H54 (cell line): ENCODE measurements around the gene ADCK1.
"Not testable (repeated sequence)": the region's sequence is repeated elsewhere in the genome, so short reads cannot be mapped to it uniquely, and the experiment has no call there.

Source experiments
- DNase-seq: peaks from one replicate; pipeline ENCODE4 v3.0.0; 2011; ENCODE audit warnings: low spot score, mixed read lengths; ENCODE audit not compliant: insufficient read length
- FAIRE-seq: peaks from 3 replicates; lab custom pipeline; 2011; peaks lifted over from hg19 to GRCh38; lab: Jason Lieb, UNC
- POLR2A ChIP-seq: IDR thresholded peaks from 2 replicates; pipeline ENCODE4 v1.6.1; 2011; ENCODE audit warnings: low read depth, mild to moderate bottlenecking, low read length

Gene ADCK1

DNA sequence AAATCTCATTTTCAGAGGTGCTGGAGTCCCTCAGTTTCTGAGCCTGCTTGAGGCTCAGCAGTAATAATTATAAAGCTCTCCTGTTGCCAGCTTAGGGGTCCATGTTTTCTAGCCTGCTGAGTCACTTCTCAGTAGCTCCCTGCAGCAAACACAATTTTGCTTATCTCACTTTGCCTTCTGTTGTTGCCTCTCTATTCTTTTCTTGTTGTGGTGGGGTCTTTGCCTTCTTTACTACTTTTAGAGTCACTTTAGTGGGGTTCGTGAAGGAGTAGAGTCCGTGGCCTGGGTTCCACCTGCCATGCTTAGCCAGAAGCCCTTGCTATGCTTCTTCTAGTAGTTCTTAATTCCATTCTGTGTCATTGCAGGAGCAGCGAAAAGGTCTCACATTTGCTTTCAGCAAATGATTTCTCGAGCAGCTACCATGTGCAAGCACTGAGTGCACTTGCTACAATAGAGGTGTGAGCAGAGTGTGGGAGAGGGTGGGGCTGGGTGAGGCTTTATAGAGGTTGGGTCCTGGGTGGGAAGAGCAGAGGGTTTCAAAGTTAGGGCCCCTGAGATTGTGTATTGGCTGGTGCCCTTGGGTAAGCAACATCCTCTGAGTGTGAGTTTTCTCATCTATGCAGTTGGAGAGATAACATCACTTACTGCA lies 114.3 kb downstream of the ADCK1 start:
- no peak for TF ChIP-seq POLR2A
- DNase-seq (no peak), FAIRE-seq (no peak)

DNA sequence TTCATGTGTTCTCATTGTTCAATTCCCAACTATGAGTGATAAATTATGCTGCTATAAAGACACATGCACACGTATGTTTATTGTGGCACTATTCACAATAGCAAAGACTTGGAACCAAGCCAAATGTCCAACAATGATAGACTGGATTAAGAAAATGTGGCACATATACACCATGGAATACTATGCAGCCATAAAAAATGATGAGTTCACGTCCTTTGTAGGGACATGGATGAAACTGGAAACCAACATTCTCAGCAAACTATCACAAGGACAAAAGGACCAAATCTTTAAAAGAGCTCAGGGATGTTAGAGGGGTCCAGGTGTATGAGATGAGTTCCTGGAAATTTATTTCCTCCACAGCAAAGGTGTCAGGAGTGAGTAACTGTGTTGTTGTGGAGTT lies 115.5 kb downstream of the ADCK1 start:
- FAIRE-seq, DNase-seq: not testable (repeated sequence)

DNA sequence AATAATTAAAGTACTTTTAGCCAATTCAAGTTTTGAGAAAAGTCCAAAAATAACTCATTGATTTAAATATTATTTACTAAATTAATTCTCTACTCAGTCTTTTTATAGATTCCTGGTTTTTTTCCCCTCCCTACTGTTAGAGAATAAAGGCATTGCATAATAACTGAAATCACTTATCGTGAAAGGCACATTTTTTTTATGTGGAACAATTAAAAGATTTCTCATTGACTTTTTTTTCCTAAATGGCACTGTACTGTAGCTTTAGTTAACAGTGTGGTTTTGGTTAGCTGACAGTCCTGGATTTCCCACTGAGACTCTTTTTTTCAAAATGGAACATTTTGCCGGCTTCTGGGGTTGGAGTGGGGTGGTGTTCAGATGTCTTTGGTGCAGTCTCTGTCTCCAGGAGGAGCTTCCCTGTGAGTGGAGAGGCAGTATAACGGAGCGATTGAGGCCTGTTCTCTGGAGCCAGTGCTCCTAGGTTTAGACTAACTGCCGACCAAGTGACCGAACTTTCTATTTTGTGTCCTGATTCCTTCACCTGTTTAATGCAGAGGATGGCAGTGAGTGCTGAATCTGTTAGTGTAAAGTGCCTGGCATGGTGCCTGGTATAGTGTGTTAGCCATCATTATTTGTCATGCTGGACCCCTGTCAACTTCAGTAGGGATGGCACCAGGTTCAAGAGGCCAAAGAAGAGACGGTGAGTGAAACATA lies 117.7 kb downstream of the ADCK1 start:
- FAIRE-seq, result no peak

DNA sequence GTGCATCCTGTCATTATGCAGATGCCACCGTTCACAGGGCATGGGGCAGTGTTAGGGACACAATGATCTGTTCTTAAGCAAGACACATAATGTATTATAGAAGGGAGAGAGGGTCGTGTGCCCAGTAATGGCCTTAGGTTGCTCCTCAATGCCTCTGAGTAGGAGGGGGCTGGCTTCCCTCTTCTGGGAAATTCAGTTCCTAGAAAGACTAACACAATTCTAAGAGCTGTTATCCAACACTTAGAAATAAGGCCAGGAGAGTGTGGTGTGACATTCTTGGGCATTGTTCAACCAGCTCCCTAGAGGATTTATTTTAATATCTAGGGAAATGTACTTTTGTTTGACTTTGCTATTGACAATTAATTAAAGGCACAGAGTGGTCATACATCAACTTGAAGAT lies 118.5 kb downstream of the ADCK1 start:
- no peak for FAIRE-seq
- no peak for TF ChIP-seq POLR2A
- DNase-seq, result no peak

More for the DNA sequence above, 117.7 kb downstream of the ADCK1 start:
- DNase-seq, result no peak
- no peak for TF ChIP-seq POLR2A

DNA sequence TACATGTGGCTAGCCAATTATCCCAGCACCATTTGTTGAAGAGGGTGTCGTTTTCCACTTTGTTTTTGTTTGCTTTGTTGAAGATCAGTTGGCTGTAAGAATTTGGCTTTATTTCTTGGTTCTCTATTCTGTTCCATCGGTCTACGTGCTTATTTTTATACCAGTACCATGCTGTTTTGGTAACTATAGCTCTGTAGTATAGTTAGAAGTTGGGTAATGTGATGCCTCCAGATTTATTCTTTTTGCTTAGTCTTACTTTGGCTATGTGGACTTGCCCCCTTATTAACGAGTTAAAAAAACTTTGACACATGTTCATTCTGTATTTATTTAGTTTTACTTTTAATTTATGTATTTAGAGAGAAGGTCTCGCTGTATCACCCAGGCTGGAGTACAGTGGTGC lies 120.4 kb downstream of the ADCK1 start:
- DNase-seq (no peak), FAIRE-seq (no peak)
- TF ChIP-seq POLR2A, result no peak

DNA sequence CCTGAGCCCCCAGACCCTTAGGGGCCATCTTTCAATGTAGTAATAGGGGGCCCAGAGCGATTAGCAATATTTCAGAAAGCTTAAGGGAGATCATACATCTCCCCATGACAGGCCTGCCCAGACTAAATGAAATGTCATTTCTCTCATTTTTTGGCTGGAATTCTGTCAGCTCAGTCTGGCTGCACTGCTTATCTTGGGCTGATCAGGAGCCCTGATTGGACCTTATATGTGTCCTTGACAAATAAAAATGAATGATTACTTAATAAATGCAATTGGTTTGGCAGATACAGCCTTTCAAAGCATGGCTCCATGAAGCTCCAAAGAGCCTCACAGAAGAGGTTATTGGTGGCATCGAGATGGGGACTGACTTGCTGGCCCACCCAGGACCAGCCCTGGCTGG lies 121.9 kb downstream of the ADCK1 start:
- no peak for TF ChIP-seq POLR2A
- FAIRE-seq, result no peak
- DNase-seq, result no peak

DNA sequence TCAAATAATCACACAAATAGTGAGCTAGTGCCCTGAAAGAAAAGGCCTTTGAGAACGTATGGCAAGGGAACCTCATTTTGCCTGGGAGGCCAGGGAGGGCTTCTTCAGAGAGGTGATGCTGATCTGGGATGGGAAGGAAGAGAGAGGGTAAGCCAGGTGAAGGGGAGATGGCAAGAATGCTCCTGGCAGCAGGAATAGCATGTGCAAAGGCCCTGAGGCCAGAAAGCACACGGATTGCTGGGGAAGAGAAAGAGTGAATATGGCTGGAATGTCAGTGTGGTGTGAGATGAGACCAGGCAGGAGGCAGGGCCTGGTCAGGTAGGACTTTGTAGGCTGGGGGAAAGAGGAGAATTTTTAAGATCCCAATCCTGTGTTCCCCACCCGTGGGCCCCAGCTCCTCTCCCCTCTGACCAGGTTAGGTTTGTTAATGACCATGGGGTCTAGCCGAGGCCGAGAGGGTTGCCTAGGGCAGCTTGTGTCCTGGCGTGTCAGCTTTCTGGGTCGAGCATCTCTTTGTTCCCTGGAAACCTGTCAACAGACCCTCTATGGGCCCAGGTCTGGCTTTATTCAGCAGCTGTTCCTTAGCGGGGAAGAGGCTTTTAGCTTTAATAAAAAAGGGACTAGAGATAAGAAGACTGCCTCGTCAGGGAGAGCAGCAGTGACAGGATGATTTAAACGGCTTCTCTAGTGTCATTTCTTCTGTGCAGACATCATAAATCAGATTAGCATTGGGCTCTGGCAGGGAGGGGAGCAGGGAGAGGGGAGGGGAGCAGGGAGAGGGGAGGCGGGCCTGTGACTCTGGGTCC lies 123.4 kb downstream of the ADCK1 start:
- TF ChIP-seq POLR2A, result no peak
- FAIRE-seq (no peak), DNase-seq (no peak)

DNA sequence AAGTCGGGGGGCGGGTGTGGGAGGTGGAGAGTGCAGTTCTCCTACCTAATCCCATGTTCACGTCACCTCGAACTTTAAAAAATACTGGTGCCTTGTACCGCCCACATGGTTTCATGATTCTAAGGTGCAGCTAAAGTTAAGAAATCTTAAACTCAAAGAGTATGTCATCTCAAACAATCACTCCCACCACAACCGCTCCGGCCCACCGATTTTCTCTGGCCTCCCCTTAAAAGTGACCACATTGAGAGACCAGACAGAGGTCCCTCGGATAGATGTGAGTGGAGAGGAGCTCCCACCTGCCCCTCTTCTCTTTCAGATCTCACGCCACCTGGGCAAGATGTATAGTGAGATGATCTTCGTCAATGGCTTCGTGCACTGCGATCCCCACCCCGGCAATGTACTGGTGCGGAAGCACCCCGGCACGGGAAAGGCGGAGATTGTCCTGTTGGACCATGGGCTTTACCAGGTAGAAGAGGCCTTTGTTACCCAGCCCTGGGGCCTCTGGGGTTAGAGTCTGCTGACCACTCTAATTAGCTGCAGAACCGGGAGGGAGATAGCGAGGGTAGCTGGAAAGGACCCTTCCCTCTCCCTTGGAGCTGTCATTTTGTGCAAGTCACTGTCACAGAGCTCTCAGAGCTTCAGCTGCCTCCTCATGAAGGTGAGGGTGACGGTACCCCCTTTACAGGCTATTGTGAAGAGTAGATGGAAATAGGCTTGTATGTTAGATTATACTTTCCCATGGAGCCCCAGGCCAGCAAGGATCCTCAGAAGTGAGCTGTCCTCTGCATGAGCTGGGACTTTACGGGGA lies 124.4 kb downstream of the ADCK1 start:
- no peak for TF ChIP-seq POLR2A
- DNase-seq, result no peak
- FAIRE-seq, result no peak

DNA sequence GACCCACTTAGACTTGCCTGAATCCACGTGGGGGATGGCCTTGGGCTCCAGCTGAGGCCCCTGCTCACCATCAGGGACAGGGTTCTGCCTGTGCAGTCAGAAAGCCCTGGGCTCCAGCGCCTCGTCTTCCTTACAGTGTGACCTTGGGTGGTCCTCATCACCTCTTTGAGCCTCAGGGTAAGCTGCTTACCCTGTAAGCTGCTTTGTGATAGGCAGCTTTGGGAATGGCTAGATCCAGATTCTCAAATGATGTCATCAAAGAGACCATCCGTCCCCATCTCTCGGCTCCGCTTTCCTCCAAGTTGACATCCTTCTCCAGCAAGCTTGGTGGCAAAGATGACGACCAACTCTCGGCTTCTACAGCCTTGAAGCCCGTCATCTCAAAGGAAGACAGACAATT lies 127.0 kb downstream of the ADCK1 start:
- DNase-seq, result no peak
- no peak for TF ChIP-seq POLR2A
- no peak for FAIRE-seq

DNA sequence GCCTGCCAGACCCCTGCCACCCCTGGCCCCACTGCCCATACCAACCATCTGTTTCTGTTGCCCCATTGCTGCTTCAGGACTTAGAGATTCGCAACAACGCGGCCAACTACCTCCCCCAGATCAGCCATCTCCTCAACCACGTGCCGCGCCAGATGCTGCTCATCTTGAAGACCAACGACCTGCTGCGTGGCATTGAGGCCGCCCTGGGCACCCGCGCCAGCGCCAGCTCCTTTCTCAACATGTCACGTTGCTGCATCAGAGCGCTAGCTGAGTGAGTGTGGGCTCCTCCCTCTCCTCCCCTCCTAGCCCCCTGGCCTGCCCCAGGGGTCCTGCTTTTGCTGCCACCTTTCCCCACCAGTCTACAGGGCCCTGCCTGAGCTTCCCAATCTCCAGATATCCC lies 131.5 kb downstream of the ADCK1 start:
- DNase-seq, result no peak
- no peak for FAIRE-seq
- no peak for TF ChIP-seq POLR2A

DNA sequence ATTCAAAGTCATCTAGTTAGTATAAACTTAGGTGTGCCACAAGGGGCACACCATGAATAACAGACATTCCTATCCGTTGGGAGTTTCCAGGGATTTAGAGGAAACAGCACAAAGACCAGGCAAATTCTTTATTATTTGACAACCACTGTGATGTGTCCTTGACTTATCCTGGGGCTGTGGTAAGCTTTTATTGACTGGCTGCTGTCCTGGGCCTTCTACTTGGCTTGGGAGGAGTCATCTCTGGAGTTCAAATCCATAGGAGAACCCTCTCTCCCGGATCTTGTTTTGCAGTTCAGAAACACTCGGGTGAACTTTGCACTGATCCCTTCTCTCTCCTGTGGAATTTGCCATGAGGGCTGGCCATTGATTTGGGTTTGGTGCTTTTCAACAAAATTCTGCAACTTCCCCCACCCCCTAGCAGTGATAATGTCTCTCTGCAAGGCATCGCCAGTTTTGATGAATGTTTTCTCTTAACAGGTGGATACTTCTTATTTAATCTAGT lies 136.3 kb downstream of the ADCK1 start:
- FAIRE-seq (no peak), DNase-seq (no peak)
- no peak for TF ChIP-seq POLR2A

DNA sequence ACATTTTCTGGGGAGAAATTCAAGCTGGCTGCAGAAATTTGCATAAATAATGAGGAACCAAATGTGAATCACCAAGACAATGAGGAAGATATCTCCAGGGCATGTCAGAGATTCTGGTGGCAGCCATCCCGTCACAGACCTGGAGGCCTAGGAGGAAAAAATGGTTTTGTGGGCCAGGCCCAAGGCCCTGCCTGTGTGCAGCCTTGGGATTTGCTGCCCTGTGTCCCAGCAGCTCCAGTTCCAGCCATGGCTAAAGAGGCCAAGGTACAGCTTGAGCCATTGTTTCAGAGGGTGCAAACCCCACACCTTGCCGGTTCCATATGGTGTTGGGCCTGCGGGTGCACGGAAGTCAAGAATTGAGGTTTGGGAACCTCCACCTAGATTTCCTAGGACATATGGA lies 147.5 kb downstream of the ADCK1 start:
- DNase-seq (no peak), FAIRE-seq (no peak)
- no peak for TF ChIP-seq POLR2A

DNA sequence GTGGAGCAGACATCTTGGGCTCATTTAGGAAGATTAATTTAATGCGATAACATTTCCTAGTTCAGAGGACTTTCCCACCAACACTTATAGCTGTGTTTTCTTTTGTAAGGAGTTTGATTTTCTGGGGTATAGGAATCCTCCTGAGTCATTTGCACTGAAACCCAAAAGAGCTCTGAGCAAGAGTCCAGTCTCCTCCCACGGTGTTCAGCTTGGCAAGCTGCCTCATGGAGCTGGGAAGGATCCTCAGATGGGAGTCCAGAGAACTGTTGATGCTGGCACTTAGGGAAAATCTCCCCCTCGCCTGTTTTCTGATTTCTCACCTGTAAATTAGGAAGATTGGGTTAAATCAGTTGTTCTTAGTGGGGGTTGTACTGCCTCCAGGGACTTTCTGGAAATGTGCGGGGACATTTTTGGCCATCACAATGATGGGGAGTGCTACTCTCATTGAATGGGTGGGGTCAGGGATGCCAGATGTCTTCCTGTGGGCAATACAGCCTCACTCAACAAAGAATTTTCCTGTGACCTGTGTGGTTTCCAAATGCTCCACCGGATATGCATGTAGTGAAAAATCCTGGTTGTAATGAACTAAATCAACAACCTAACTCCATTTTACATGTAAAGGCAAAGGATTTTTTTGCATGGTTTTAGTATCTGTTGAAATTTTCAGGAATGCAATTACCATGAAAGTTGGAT lies 150.6 kb downstream of the ADCK1 start:
- no peak for DNase-seq
- no peak for FAIRE-seq
- no peak for TF ChIP-seq POLR2A
